ENCODE results near the gene ZFHX3. TPM values are rescaled to one million over a fixed set of nuclear protein-coding genes. Genes with fewer than 3 reads are reported as not detected.

Gene ZFHX3
- total RNA-seq, 2 donors from 2014 or later = 0.21 to 0.22 TPM

DNA sequence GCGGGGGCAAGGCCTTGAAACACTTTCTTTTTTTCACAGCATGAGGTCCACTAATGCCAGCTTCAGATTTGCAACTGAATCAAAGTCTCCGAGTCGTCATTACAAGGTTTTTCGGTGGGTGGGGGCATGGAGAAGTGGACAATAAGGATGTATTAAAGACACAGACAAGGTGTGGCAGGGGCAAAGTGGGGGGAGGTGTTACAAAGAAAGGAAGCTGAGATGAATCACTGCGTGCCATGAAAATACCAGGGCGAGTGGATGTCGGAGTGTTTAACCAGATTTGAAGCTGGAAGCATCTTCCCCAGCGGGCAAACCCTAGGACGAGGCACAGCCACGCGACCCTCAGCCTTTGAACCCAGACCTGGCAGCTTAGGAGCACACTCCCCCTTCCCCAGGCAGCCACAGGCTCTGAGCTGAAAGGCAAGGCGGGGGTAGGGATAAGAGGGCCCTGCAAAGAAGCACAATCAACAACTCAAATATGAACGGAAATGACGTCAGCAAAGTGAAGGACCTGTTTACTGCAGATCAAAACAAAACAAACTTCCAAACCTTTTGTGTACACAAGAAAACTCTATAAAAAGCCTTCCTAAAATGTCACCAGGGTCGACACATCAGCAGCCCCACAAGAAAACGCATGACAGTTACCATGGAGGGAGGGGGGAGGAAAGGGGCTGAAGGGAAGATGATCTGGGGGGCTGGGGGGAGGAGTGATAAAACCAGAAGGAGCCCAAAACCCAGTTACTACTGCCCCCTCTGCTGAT is 5.6 kb upstream of the ZFHX3 start:
- H3K27ac Mint-ChIP-seq = no peak overlapping the region
- peaks cover 29% of the 10 kb centered on the region for H3K27me3 Mint-ChIP-seq
- no peak overlapping the region for H3K4me3 Mint-ChIP-seq
- peaks cover 6% of the 10 kb centered on the region for H3K36me3 Mint-ChIP-seq (ENCODE audit: low read depth)
- no peak for ATAC-seq (replicated peaks)
- peaks cover 14% of the 10 kb centered on the region for H3K4me1 Mint-ChIP-seq
- no peaks in the 10 kb centered on the region for H3K9me3 Mint-ChIP-seq

DNA sequence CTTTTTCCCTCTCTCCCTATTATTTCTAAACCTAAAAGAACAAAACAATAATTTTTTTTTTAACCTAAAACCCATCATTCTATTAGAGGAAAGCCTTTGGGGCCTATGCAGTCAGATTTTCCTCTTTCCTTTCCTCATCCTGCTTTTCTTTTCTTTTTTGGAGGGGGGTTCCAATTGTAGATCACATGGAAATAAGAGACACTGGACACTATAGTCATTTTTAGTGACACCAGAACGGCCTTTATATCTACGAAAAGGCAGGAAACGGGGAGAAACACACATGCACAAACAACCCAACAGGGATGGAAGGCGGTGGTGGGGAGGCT is 5.1 kb upstream of the ZFHX3 start:
- Mint-ChIP-seq H3K27ac (no peak overlapping the region), H3K27me3 (peaks cover 30% of the 10 kb centered on the region), H3K36me3 (ENCODE audit: low read depth) (peaks cover 6% of the 10 kb centered on the region), H3K9me3 (no peaks in the 10 kb centered on the region), H3K4me3 (no peak overlapping the region), H3K4me1 (peaks cover 14% of the 10 kb centered on the region)
- no peak for ATAC-seq (replicated peaks)

DNA sequence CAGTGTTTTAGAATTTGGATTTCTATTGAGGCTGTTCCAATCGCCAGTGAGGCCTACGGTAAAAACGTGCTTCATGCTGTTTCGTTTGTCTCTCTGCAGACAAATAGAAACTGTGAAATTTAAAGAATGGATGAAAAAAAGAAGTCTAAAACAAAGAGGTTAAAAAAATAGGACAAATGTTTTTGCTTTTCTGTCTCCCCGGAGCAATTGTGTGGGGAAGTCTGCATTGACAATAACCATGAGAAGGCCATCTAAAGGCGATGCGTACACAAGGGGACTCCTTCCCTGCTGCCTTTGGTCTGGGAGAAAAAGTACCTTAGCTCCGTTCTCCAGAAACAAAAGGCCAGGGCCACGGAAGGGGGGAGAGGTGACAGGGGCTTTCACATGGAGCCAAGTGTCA is 4.6 kb upstream of the ZFHX3 start:
- Mint-ChIP-seq H3K4me3 (no peak overlapping the region), H3K4me1 (peaks cover 14% of the 10 kb centered on the region), H3K36me3 (ENCODE audit: low read depth) (peaks cover 6% of the 10 kb centered on the region), H3K9me3 (no peaks in the 10 kb centered on the region), H3K27me3 (peaks cover 30% of the 10 kb centered on the region), H3K27ac (no peak overlapping the region)
- ATAC-seq (replicated peaks) = no peak

DNA sequence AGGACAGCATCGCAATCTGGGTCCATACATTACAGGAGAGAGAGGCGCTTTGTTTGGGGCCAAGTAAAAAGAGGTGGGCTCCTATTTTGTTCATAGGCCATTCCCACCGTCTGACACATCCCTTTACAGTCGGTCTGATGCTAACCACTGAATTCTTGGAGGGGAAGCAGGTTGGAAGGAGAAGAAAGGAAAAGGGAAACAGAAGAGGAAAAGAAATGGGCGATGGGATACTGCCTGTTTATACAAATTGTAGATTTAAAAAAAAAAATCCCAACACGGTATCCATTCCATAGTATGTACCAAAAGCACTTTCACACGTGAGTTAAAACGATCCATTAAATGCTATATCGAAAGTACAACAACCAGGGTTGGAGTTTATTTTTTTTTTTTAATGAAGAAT is 4.0 kb upstream of the ZFHX3 start:
- Mint-ChIP-seq H3K36me3 (ENCODE audit: low read depth) (no peaks in the 10 kb centered on the region), H3K27me3 (peaks cover 30% of the 10 kb centered on the region), H3K4me3 (no peak overlapping the region), H3K9me3 (no peaks in the 10 kb centered on the region), H3K4me1 (peaks cover 13% of the 10 kb centered on the region), H3K27ac (no peak overlapping the region)
- ATAC-seq (replicated peaks) = no peak

DNA sequence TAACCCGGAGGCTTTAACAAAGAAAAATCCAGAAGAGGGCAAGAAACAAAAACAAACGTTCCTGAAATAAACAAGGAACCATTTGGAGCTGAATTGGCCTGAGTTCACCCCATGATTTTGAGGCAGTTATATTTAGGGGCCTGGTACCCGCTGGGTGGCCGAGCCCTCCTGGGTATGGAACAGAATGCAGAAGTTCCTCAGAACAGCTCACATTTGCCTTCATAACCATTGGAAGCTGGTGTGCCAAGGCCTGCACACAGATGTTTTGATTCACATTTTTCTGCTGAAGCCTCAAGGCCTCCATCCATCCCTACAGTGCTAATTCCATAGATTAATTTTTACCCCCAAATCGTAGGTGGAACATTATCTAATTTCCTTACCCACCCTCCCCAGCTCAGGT is 3.3 kb upstream of the ZFHX3 start:
- H3K27ac Mint-ChIP-seq = no peak overlapping the region
- ATAC-seq (replicated peaks) = no peak
- H3K27me3 Mint-ChIP-seq = peaks cover 27% of the 10 kb centered on the region
- H3K4me3 Mint-ChIP-seq = no peak overlapping the region
- H3K36me3 Mint-ChIP-seq (ENCODE audit: low read depth) = no peaks in the 10 kb centered on the region
- H3K4me1 Mint-ChIP-seq = peaks cover 12% of the 10 kb centered on the region
- H3K9me3 Mint-ChIP-seq = no peaks in the 10 kb centered on the region

DNA sequence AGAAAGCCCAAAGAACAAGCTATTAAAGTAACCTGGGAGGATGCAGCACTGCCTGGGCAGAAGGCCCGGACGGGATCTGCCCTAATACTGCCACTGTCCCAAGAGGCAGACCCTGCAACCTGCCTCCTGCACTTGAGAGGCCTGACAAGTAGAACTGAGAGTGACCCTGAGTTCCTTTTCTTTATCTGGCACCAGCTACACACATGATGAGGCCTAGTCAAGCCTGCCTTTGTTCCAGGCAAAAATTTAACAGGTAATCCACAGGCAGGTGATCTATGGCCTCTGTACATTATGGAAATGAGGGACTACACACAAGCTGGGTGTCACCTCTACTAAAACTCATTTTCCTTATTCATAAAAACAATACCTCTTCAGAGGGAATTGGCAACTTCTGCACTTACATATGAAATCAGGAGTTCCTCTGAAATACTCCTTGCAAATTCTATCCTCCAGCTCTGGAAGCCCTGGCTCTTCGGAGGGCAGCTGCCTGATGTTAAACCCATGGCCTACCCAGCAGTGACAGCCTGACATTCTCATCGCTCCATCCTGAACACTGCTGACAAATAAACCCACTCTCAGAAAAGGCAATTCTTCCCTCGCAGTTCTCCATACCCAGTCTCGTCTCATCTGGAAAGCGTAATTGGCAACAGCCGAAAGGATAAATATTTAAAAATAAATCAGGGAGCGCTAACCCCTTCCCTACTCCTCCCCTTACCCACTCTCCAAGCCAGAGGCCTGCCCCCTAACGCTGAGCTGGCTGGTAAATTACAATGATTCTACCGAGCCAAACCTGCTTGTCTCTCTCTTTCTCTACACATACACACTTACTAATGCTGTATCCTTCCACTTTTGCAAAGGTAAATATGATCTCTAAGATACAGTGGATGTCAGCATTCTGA is 2.5 kb upstream of the ZFHX3 start:
- Mint-ChIP-seq H3K4me1 (peaks cover 4% of the 10 kb centered on the region), H3K36me3 (ENCODE audit: low read depth) (no peaks in the 10 kb centered on the region), H3K27me3 (peaks cover 22% of the 10 kb centered on the region), H3K9me3 (no peaks in the 10 kb centered on the region), H3K4me3 (no peak overlapping the region), H3K27ac (no peak overlapping the region)
- no peak for ATAC-seq (replicated peaks)

DNA sequence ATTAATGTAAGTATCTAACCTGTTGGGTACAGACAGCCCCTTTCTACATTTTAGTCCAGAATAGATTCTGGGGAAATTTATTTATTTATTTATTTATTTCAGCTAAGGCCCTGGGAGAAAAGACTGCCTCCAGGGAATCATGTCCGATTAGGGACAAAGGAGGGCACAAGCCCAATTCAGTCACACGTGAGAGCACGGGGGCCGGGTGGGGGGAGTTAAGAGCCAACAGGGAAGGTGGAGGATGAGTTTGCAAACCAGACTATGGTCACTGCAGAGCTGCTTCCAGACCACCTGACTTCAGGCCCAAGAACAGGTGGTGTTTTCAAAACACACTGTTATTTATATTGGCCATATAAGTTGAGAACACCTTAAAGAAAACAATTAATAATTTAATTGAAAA is 1.6 kb upstream of the ZFHX3 start:
- Mint-ChIP-seq H3K4me1 (peaks cover 4% of the 10 kb centered on the region), H3K27ac (no peak overlapping the region), H3K4me3 (no peak overlapping the region), H3K9me3 (no peaks in the 10 kb centered on the region), H3K27me3 (peaks cover 24% of the 10 kb centered on the region), H3K36me3 (ENCODE audit: low read depth) (no peaks in the 10 kb centered on the region)
- no peak for ATAC-seq (replicated peaks)

DNA sequence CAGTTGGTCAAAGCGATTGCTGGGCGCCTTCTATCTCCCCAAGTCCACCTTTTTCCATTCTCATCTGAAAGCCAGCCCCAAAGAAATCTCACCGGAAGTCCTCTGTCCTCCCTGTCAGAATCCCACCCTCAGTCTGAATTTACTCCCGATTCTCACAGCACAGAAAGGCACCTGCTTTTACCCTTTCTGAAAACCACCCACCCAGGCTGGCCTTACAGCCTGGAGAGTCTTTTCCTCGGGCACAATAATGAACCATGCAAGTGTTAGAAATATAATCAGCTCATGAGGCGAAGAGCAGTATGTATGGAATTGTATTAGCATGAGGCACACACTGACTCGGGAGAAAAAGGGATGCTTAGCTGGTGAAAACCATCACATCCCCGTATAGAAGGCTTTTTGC is 1.2 kb upstream of the ZFHX3 start:
- Mint-ChIP-seq H3K4me1 (peaks cover 4% of the 10 kb centered on the region), H3K9me3 (no peaks in the 10 kb centered on the region), H3K36me3 (ENCODE audit: low read depth) (no peaks in the 10 kb centered on the region), H3K4me3 (peak overlapping the region; percentile 20), H3K27ac (no peak overlapping the region), H3K27me3 (peaks cover 24% of the 10 kb centered on the region)
- ATAC-seq (replicated peaks) = no peak

DNA sequence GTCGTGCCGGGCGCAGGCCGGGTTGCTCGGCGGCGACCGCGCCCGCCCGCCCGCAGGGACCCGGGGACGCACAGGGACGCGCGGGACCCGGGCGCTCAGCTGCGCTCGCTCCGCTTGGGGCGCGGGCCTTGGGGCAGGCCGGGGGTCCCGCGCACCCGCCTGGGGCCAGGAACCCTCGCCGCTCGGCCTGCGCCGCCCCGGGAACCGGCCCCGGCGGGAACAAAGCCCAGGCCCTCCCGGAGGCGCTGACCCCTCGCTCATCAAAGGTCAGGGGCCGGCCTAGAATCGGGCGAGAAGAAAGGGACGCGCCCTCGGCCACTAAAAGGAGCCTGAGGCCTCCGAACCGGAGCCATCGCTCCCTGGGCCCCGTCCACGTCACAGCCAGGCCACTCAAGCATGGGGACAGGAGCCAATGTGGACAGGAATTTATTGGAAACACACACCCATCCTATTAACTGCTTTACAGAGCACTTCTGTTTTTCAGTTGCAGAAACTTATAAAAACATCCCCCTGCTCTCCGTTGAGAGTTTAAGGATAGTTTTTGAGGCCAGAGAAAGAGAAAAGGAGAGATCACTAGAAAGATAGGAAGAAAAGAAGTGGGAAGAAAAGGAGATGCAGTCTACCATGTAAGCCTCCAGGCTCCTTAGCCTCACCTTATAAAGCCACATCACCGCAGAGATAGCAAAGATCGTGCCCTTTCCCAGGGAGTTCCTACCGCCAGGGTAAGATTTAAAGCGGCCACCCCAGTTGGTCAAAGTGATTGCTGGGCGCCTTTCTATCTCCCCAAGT is 558 bp upstream of the ZFHX3 start:
- H3K9me3 Mint-ChIP-seq = no peaks in the 10 kb centered on the region
- no peaks in the 10 kb centered on the region for H3K36me3 Mint-ChIP-seq (ENCODE audit: low read depth)
- H3K4me3 Mint-ChIP-seq = peak overlapping the region; percentile 20
- H3K27ac Mint-ChIP-seq = no peak overlapping the region
- peaks cover 4% of the 10 kb centered on the region for H3K4me1 Mint-ChIP-seq
- ATAC-seq (replicated peaks) = no peak
- H3K27me3 Mint-ChIP-seq = peaks cover 24% of the 10 kb centered on the region

DNA sequence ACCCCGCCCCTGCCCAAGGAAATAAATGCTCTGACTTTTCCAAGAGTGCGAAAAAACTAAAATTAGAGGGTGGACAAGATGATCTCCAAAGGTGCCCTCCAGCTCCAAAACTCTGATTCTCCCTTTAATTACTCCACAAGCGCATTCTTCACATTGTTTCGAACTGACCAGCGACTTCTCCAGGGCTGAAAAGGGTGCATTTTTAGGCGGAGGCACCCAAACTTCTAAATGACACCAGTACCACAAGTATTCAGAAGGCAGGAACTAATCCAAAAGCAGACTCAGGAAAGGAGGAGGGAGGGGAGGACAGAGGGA is 750 bp downstream of the ZFHX3 start:
- Mint-ChIP-seq H3K36me3 (ENCODE audit: low read depth) (no peaks in the 10 kb centered on the region), H3K27me3 (peaks cover 29% of the 10 kb centered on the region), H3K4me1 (peaks cover 4% of the 10 kb centered on the region), H3K27ac (no peak overlapping the region), H3K9me3 (no peaks in the 10 kb centered on the region), H3K4me3 (peak overlapping the region; percentile 55)
- no peak for ATAC-seq (replicated peaks)

DNA sequence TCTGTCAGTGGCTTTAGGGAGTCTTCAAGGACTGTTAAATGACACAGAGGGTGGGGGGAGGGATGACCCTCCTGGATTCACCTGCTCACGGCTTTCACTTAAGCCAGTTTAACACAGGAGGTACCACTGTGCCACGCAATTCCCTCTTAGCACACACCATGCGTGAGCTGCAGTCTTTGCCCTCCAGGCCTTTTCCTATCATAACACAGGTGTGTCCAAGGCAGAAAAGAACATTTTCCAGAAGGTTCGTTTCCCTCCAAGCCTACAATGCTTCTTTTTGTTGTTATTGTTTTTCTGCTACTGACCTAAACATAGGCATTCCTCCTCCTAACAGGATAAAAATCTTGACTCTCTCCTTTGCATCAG is 1.1 kb downstream of the ZFHX3 start:
- no peaks in the 10 kb centered on the region for H3K9me3 Mint-ChIP-seq
- peak overlapping the region; percentile 55 for H3K4me3 Mint-ChIP-seq
- H3K27ac Mint-ChIP-seq = no peak overlapping the region
- H3K4me1 Mint-ChIP-seq = peaks cover 4% of the 10 kb centered on the region
- no peaks in the 10 kb centered on the region for H3K36me3 Mint-ChIP-seq (ENCODE audit: low read depth)
- peaks cover 29% of the 10 kb centered on the region for H3K27me3 Mint-ChIP-seq
- no peak for ATAC-seq (replicated peaks)

DNA sequence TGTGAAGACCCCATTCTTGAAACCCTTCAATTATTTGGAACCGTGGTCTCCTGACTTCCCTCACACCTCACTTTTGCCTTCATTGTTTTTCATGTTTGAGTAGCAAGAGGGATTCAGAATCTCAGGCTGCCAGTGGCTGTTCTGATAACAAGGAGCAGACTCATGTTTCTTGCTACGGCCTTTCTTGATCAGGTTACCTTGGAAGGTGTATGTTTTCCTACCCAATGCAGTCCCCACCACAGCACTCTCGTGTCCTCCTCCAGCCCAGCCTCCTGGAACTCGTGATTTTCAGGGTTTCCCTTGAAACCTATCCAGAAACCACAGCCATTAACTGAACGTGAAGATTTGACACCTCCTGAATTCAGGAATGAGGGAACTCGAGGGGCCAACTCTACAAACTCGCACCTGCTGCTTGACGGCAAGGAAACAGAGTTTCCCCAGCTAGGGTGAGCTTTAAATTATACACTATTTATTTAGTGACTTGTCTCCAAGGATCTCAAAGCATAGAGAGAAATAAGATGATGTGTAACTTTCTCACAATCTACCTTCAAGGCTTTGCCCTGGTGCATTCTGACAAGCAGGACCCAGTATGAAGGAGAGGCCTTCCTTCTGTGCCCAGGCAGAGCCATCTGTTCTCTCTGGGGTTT is 1.6 kb downstream of the ZFHX3 start:
- ATAC-seq (replicated peaks) = no peak
- no peaks in the 10 kb centered on the region for H3K9me3 Mint-ChIP-seq
- peaks cover 4% of the 10 kb centered on the region for H3K4me1 Mint-ChIP-seq
- H3K27me3 Mint-ChIP-seq = peaks cover 29% of the 10 kb centered on the region
- H3K27ac Mint-ChIP-seq = no peak overlapping the region
- no peak overlapping the region for H3K4me3 Mint-ChIP-seq
- no peaks in the 10 kb centered on the region for H3K36me3 Mint-ChIP-seq (ENCODE audit: low read depth)

DNA sequence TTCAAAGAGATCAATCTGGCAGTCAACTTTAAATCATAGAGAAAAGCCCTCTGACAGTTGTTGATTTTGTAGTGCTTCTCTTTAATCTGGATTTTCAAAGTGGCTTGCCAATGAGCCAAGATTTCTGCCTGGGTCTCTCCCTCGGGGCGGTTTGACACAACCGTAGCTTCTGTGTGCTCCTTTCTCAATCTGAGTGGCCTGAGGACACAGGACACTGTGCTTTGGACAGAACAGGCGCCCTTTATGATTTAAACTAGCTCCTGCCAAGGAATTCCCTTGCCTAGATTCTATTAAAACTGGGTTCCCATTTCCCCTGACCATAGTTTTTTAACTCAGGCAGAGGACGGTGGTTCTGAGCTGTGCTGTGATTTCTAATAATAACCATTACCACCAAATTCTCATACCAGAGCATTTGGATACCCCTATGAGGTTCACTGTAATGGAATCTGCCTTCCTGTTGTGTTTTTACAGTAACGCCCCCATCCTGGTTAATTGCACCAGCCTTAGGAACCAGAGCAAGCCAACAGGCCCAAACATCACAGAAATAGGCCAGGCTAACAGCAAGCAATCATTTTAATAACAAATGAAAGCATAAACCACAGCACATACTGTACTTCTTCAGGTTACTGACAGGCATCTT is 4.0 kb downstream of the ZFHX3 start:
- no peak overlapping the region for H3K27ac Mint-ChIP-seq
- H3K4me1 Mint-ChIP-seq = peaks cover 4% of the 10 kb centered on the region
- no peaks in the 10 kb centered on the region for H3K36me3 Mint-ChIP-seq (ENCODE audit: low read depth)
- peaks cover 25% of the 10 kb centered on the region for H3K27me3 Mint-ChIP-seq
- no peaks in the 10 kb centered on the region for H3K9me3 Mint-ChIP-seq
- ATAC-seq (replicated peaks) = no peak
- no peak overlapping the region for H3K4me3 Mint-ChIP-seq

DNA sequence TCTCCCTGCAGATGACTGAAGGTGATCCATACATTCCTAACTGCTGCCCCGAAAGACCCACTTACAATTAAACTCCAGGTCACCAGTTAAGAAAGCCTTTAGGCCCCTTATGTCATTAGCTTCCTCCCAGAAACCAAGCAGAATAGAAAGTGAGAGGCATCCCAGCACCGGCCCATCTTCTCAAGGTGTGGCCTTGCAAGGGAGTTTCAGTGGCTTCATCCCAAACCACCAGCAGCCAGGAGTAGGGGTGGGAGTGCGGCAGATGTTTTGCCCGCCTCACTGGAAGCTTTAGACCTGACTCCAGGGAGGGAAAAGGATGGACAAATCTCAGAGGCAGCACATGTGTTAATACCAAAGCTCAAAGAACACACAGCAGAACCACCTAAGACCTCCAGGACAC is 5.1 kb downstream of the ZFHX3 start:
- H3K9me3 Mint-ChIP-seq = no peaks in the 10 kb centered on the region

More for the DNA sequence above, 5.1 kb downstream of the ZFHX3 start:
- H3K27me3 Mint-ChIP-seq = peaks cover 22% of the 10 kb centered on the region
- no peak overlapping the region for H3K27ac Mint-ChIP-seq
- ATAC-seq (replicated peaks) = no peak
- H3K4me1 Mint-ChIP-seq = peaks cover 4% of the 10 kb centered on the region
- H3K4me3 Mint-ChIP-seq = no peak overlapping the region
- no peaks in the 10 kb centered on the region for H3K36me3 Mint-ChIP-seq (ENCODE audit: low read depth)
